K562 (cell line): ENCODE results near the gene TIMM17B. TPM values are rescaled to one million over a fixed set of nuclear protein-coding genes. Genes with fewer than 3 reads are reported as not detected.
A peak's percentile ranks its signal among the peaks of the same experiment; 100 is the strongest.

Source experiments
- ATAC-seq: fragments of 200-7000 bp; cut with Tn5 transposase; 3 replicates; pipeline ENCODE4 v1.9.1; 2020; ENCODE audit warnings: moderate library complexity
- BruUV-seq: library from RNA; stranded (reverse); fragments of 400-500 nt; replicated peaks from 2 replicates; lab custom pipeline; 2021; lab: Mats Ljungman, UMichigan
- CTCF ChIA-PET: fragments of 300-600 bp; formaldehyde crosslinking; extraction: SDS; loops from one replicate; lab custom pipeline; 2021; ENCODE audit warnings: low intra/inter-chr PET ratio; lab: Yijun Ruan, JAX
- POLR2A ChIA-PET: fragments of 300-600, 350-650 bp; sonication (Branson Sonifier 250); formaldehyde crosslinking; extraction: SDS; loops from one replicate; lab custom pipeline; 2021; ENCODE audit warnings: antibody characterized with exemption, inconsistent platforms; lab: Yijun Ruan, JAX
- DNase-seq, 4 experiments: peaks; one replicate each; pipeline versions ENCODE4 v3.0.0 to v3.0.0-alpha.2; 2011 to 2018; ENCODE audit warnings: low spot score in 3 of 4, mixed read lengths in 3 of 4; ENCODE audit errors: extremely low read depth in 1 of 4
- FAIRE-seq: peaks from 2 replicates; lab custom pipeline; 2011; peaks lifted over from hg19 to GRCh38; lab: Jason Lieb, UNC
- H2AFZ ChIP-seq: 2 replicates; pipeline ENCODE4 v1.6.0; 2011; ENCODE audit warnings: low read depth, low read length, control low read depth, inconsistent platforms
- H3K27ac ChIP-seq: fragments of 200-600 bp; 3 replicates; pipeline ENCODE4 v1.8.0; 2011; ENCODE audit warnings: low read depth, mild to moderate bottlenecking, control low read depth, inconsistent platforms, low read length, moderate library complexity, mixed read lengths; ENCODE audit errors: extremely low read depth
- H3K27me3 ChIP-seq, 2 experiments: fragments of 300-600 bp in 1 of 2; 2 replicates in 1 of 2; 3 replicates in 1 of 2; pipeline versions ENCODE4 v1.6.0 to v1.8.0; 2011; ENCODE audit warnings: inconsistent platforms in 2 of 2, low read length in 2 of 2, mild to moderate bottlenecking in 1 of 2, mixed read lengths in 1 of 2, moderate library complexity in 1 of 2; ENCODE audit not compliant: control insufficient read depth in 2 of 2, insufficient read depth in 2 of 2
- H3K36me3 ChIP-seq: fragments of 300-600 bp; 3 replicates; pipeline ENCODE4 v1.8.0; 2011; ENCODE audit warnings: mild to moderate bottlenecking, low read length, inconsistent platforms; ENCODE audit not compliant: control insufficient read depth, insufficient read depth
- H3K4me1 ChIP-seq, 2 experiments: fragments of 200-600 bp in 1 of 2; replicated peaks in 1 of 2; 2 replicates in 1 of 2; 3 replicates in 1 of 2; pipeline versions ENCODE4 v1.5.1 to v1.8.0; 2011; ENCODE audit warnings: inconsistent platforms in 2 of 2, low read length in 2 of 2, mild to moderate bottlenecking in 1 of 2, mixed read lengths in 1 of 2, moderate library complexity in 1 of 2; ENCODE audit not compliant: control insufficient read depth in 2 of 2, insufficient read depth in 2 of 2
- H3K4me2 ChIP-seq: 2 replicates; pipeline ENCODE4 v1.6.1; 2011; ENCODE audit warnings: low read length, control low read depth, inconsistent platforms, mixed read lengths; ENCODE audit not compliant: insufficient read depth
- H3K4me3 ChIP-seq: fragments of 200-600 bp; sonication (generic), shearing (Covaris generic); 2 replicates; pipeline ENCODE4 v1.5.1; 2016; ENCODE audit warnings: control low read depth, inconsistent platforms
- H3K79me2 ChIP-seq: fragments of 200-600 bp; 3 replicates; pipeline ENCODE4 v1.8.0; 2011; ENCODE audit warnings: low read length, inconsistent platforms; ENCODE audit not compliant: control insufficient read depth, insufficient read depth
- H3K9ac ChIP-seq, 2 experiments: 2 replicates each; pipeline versions ENCODE4 v1.6.0 to v1.6.1; 2011; ENCODE audit warnings: low read depth in 2 of 2, low read length in 2 of 2, control low read depth in 1 of 2, inconsistent platforms in 1 of 2, mild to moderate bottlenecking in 1 of 2, mixed read lengths in 1 of 2; ENCODE audit not compliant: insufficient read depth in 1 of 2
- H3K9me1 ChIP-seq: one replicate; pipeline ENCODE4 v1.6.0; 2011; ENCODE audit warnings: inconsistent platforms, mild to moderate bottlenecking, low read length, moderate library complexity; ENCODE audit not compliant: control insufficient read depth, insufficient read depth
- H3K9me3 ChIP-seq: replicated peaks from 2 replicates; pipeline ENCODE4 v1.5.1; 2011; ENCODE audit warnings: low read depth, low read length, inconsistent platforms; ENCODE audit not compliant: control insufficient read depth, insufficient read depth
- H4K20me1 ChIP-seq: replicated peaks from 2 replicates; pipeline ENCODE4 v1.6.1; 2011; ENCODE audit warnings: low read length, inconsistent platforms, mixed read lengths; ENCODE audit not compliant: control insufficient read depth, insufficient read depth
- BHLHE40 ChIP-seq: IDR thresholded peaks from 2 replicates; pipeline ENCODE4 v1.6.1; 2011; ENCODE audit warnings: low read length, improper control_type of control experiment
- BMI1 ChIP-seq: fragments of 150-350 bp; IDR thresholded peaks from 2 replicates; pipeline ENCODE4 v1.6.1; 2014; ENCODE audit warnings: low read length
- CTBP1 ChIP-seq: fragments of 450-650 bp; IDR thresholded peaks from 2 replicates; pipeline ENCODE4 v1.6.1; 2016; ENCODE audit warnings: borderline replicate concordance
- FOXA1 ChIP-seq: fragments of 450-650 bp; IDR thresholded peaks from 2 replicates; pipeline ENCODE4 v1.6.1; 2016; ENCODE audit warnings: mild to moderate bottlenecking, borderline replicate concordance
- FOXP1 ChIP-seq: sonication (generic); formaldehyde crosslinking; IDR thresholded peaks from 2 replicates; pipeline ENCODE4 v1.8.0; 2022; ENCODE audit warnings: mild to moderate bottlenecking, missing genetic modification reagents
- MTA3 ChIP-seq: fragments of 450-650 bp; formaldehyde crosslinking; IDR thresholded peaks from 2 replicates; pipeline ENCODE4 v1.6.1; 2017; ENCODE audit warnings: mild to moderate bottlenecking, borderline replicate concordance
- POLR2G ChIP-seq: fragments of 200-400 bp; formaldehyde crosslinking; IDR thresholded peaks from 2 replicates; pipeline ENCODE4 v1.6.1; 2017; ENCODE audit warnings: low read depth, mild to moderate bottlenecking, antibody characterized with exemption, low read length, moderate library complexity
- PPARD ChIP-seq: fragments of 250-450 bp; sonication (Bioruptor Pico); IDR thresholded peaks from 2 replicates; pipeline ENCODE4 v1.8.0; 2022; ENCODE audit warnings: inconsistent platforms, mild to moderate bottlenecking, moderate library complexity
- SREBF1 ChIP-seq: fragments of 150-350 bp; IDR thresholded peaks from 2 replicates; pipeline ENCODE4 v1.6.1; 2014; ENCODE audit warnings: antibody characterized with exemption, low read depth, low read length, borderline replicate concordance
- SREBF2 ChIP-seq: sonication (generic); formaldehyde crosslinking; IDR thresholded peaks from 2 replicates; pipeline ENCODE4 v1.4.0; 2020; ENCODE audit warnings: mild to moderate bottlenecking, missing genetic modification reagents
- ZFP1 ChIP-seq: fragments of 450-650 bp; formaldehyde crosslinking; IDR thresholded peaks from 2 replicates; pipeline ENCODE4 v1.4.0; 2020; ENCODE audit warnings: mild to moderate bottlenecking, mixed read lengths
- ZNF707 ChIP-seq: fragments of 250-450 bp; sonication (Bioruptor Pico); conservative IDR thresholded peaks from 2 replicates; pipeline ENCODE4 v1.8.0; 2022; ENCODE audit warnings: inconsistent platforms, mild to moderate bottlenecking, moderate library complexity
- WGBS: fragments of 100-300 bp; shearing (Covaris generic); methylation state at CpG from one replicate; pipeline ENCODE4 v1.1.6; 2016; ENCODE audit warnings: low coverage, mixed read lengths; ENCODE audit not compliant: insufficient coverage; ENCODE audit errors: missing lambda C conversion rate; 5-methylcytosine and 5-hydroxymethylcytosine counted together
- in situ Hi-C: fragments of 300-500 bp; cut with MboI; formaldehyde crosslinking; loops from 4 replicates; pipeline ENCODE4 v1.15.0; 2018; ENCODE audit warnings: inconsistent platforms, mixed read lengths
- intact Hi-C: fragments of 100-400 bp; cut with micrococcal nuclease; formaldehyde crosslinking; loops from 2 replicates; pipeline ENCODE4 v1.14.2; 2022
- polyA plus RNA-seq, 8 experiments: library from polyadenylated mRNA; depleted of rRNA in 4 of 8; stranded (reverse) in 5 of 8; unstranded in 3 of 8; fragments of >200 nt; fragmentation: Nextera tagmentation in 2 of 8; fragmentation: Illumina TruSeq in 1 of 8; extraction: Ambion mirVana in 2 of 8; extraction: Trizol in 1 of 8; gene quantifications; 2 replicates each; pipeline versions ENCODE4 v1.2.1 to v1.2.3, GENCODE V29; 2011 to 2014; ENCODE audit warnings: inconsistent platforms in 1 of 8, missing spikeins in 1 of 8
- total RNA-seq, 7 experiments: library from RNA; depleted of rRNA in 6 of 7; stranded (reverse); fragments of >200 nt in 6 of 7; fragmentation: Illumina TruSeq in 2 of 7; extraction: Trizol in 2 of 7; gene quantifications; 2 replicates each; pipeline versions ENCODE4 v1.2.1 to v1.2.3, GENCODE V29; 2011 to 2021; ENCODE audit warnings: low replicate concordance in 1 of 7
- TF ChIP-seq, protein P1 (sequence below): sonication (generic); formaldehyde crosslinking; IDR thresholded peaks from 2 replicates; pipeline ENCODE4 v1.8.1; 2022; ENCODE audit warnings: missing genetic modification reagents
- TF ChIP-seq, protein P2 (sequence below): sonication (generic); IDR thresholded peaks from 2 replicates; pipeline ENCODE4 v1.6.1; 2016
- TF ChIP-seq, protein P3 (sequence below): fragments of 250-450 bp; sonication (Bioruptor Pico); IDR thresholded peaks from 2 replicates; pipeline ENCODE4 v1.8.0; 2022; ENCODE audit warnings: moderate library complexity, mild to moderate bottlenecking, inconsistent platforms
- TF ChIP-seq, protein P4 (sequence below): fragments of 250-450 bp; sonication (Bioruptor Pico); IDR thresholded peaks from 2 replicates; pipeline ENCODE4 v1.8.0; 2022; ENCODE audit warnings: moderate library complexity, mild to moderate bottlenecking, inconsistent platforms
- TF ChIP-seq, protein P5 (sequence below): fragments of 450-650 bp; formaldehyde crosslinking; IDR thresholded peaks from 2 replicates; pipeline ENCODE4 v1.4.0; 2022; ENCODE audit warnings: missing genetic modification characterization

TIMM17B gene
- total and polyA plus RNA-seq, 9 of the 15 experiments (the other 6 are each of a cell fraction or from before 2014, with no cell fraction given) = 9.9 to 184 (median 115) TPM

DNA sequence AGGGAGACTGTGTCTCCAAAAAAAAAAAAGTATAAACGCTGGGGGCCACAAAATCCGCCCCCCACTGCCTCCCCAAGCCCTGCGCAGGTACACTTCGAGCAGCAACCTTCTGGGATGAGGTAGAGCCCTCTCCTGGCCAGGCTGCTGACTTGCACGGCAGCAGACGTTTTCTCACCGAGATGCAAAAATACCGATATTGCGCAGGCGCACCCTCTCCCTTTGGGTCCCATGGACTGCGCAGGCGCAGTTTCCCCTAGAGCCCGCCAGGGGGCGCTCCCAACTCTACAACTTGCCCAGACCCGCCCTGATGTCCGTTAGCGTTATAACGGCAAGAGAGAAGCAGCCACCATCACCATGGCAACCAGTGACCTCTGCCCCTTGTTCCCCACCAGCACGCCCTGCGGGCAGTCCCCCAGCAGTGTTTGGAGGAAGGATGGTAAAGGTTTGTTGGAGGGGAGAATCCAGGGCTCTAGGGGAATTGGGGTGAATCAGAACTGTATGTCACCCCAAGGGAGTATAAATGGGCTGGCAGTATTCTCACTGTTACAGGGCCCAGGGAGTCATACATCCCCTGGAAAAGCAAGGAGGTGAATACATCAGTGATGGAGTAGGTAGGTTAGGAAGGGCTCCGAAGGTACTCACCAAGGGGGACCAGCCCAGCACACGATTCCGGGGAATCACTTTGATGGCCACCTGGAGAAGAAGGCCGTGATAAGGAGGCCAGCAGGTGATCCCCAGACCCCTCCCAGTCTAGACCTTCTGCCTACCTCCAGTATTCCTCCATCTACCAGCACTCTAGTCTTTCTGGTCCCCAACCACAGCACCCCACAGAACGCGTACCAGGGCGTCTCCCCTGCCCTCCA lies 19.8 kb upstream of the TIMM17B start:
- Histone ChIP-seq H3K4me3 (peak overlapping the region; percentile 89), H3K27ac (peak overlapping the region; percentile 77), H2AFZ (no peak overlapping the region), H3K9me3 (no peaks in the 10 kb centered on the region), H3K4me2 (peak overlapping the region; percentile 97), H4K20me1 (peaks cover 40% of the 10 kb centered on the region), H3K9ac (peak overlapping the region; percentile 73 to 92), H3K4me1 (peaks cover 37 to 47% of the 10 kb centered on the region in 2 experiments), H3K27me3 (no peaks in the 10 kb centered on the region; a peak in 1 of 5 replicates), H3K36me3 (peaks cover 63% of the 10 kb centered on the region), H3K79me2 (peaks cover 69% of the 10 kb centered on the region), H3K9me1 (no peaks in the 10 kb centered on the region)
- FAIRE-seq = peak; percentile 80
- WGBS = under 1% methylated on average over 24 of the region's 27 CpGs
- intact Hi-C loops (loop anchor here (1.0 to 10.0 kb wide), 2 partner anchors 28 to 283 kb away; no protein-coding TSS in a partner anchor), in situ Hi-C loops (no loop called here)
- DNase-seq = peak; percentile 76 to 96 (median 86)
- CTCF ChIA-PET = interaction anchor here (0.6 to 1.6 kb wide), 7 partner anchors 11 to 286 kb away, joined by 3 to 8 read pairs (median 4); no protein-coding TSS in a partner anchor
- POLR2A ChIA-PET = no interaction called here
- TSS peak; percentile 28 for BruUV-seq
- peak; percentile 68 for ATAC-seq
- TF ChIP-seq, protein P1, sequence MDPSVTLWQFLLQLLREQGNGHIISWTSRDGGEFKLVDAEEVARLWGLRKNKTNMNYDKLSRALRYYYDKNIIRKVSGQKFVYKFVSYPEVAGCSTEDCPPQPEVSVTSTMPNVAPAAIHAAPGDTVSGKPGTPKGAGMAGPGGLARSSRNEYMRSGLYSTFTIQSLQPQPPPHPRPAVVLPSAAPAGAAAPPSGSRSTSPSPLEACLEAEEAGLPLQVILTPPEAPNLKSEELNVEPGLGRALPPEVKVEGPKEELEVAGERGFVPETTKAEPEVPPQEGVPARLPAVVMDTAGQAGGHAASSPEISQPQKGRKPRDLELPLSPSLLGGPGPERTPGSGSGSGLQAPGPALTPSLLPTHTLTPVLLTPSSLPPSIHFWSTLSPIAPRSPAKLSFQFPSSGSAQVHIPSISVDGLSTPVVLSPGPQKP (CRISPR knock-in tag) = no peak
- peak; percentile 68; the same call in 1 of the 2 replicates for TF ChIP-seq CTBP1
- no peak for TF ChIP-seq SREBF2
- TF ChIP-seq BMI1 = peak; percentile 91
- TF ChIP-seq POLR2G = peak; percentile 72
- no peak for TF ChIP-seq FOXP1 (CRISPR knock-in tag)
- no peak for TF ChIP-seq FOXA1
- TF ChIP-seq BHLHE40 = peak; percentile 51; the same call in 1 of the 2 replicates
- TF ChIP-seq, protein P2, sequence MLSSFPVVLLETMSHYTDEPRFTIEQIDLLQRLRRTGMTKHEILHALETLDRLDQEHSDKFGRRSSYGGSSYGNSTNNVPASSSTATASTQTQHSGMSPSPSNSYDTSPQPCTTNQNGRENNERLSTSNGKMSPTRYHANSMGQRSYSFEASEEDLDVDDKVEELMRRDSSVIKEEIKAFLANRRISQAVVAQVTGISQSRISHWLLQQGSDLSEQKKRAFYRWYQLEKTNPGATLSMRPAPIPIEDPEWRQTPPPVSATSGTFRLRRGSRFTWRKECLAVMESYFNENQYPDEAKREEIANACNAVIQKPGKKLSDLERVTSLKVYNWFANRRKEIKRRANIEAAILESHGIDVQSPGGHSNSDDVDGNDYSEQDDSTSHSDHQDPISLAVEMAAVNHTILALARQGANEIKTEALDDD = no peak
- TF ChIP-seq MTA3 = no peak
- TF ChIP-seq, protein P3, sequence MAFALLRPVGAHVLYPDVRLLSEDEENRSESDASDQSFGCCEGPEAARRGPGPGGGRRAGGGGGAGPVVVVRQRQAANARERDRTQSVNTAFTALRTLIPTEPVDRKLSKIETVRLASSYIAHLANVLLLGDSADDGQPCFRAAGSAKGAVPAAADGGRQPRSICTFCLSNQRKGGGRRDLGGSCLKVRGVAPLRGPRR = no peak
- TF ChIP-seq, protein P4, sequence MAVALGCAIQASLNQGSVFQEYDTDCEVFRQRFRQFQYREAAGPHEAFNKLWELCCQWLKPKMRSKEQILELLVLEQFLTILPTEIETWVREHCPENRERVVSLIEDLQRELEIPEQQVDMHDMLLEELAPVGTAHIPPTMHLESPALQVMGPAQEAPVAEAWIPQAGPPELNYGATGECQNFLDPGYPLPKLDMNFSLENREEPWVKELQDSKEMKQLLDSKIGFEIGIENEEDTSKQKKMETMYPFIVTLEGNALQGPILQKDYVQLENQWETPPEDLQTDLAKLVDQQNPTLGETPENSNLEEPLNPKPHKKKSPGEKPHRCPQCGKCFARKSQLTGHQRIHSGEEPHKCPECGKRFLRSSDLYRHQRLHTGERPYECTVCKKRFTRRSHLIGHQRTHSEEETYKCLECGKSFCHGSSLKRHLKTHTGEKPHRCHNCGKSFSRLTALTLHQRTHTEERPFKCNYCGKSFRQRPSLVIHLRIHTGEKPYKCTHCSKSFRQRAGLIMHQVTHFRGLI = no peak
- TF ChIP-seq ZNF707 (CRISPR knock-in tag) = no peak
- TF ChIP-seq ZFP1 = no peak
- TF ChIP-seq, protein P5, sequence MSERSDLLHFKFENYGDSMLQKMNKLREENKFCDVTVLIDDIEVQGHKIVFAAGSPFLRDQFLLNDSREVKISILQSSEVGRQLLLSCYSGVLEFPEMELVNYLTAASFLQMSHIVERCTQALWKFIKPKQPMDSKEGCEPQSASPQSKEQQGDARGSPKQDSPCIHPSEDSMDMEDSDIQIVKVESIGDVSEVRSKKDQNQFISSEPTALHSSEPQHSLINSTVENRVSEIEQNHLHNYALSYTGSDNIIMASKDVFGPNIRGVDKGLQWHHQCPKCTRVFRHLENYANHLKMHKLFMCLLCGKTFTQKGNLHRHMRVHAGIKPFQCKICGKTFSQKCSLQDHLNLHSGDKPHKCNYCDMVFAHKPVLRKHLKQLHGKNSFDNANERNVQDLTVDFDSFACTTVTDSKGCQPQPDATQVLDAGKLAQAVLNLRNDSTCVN (CRISPR knock-in tag) = no peak
- TF ChIP-seq SREBF1 = 0 out of 2 replicates have a peak, but pooled peaks have one; percentile 65
- no peak for TF ChIP-seq PPARD
